ENCODE measurements around the gene SLC9A7. TPM values are rescaled to one million over a fixed set of nuclear protein-coding genes. Genes with fewer than 3 reads are reported as not detected.

SLC9A7 gene
- total and polyA plus RNA-seq, 2 donors (not counting 3 experiments of a cell fraction or from before 2014, with no cell fraction given): 4.6 to 7.5 TPM

DNA sequence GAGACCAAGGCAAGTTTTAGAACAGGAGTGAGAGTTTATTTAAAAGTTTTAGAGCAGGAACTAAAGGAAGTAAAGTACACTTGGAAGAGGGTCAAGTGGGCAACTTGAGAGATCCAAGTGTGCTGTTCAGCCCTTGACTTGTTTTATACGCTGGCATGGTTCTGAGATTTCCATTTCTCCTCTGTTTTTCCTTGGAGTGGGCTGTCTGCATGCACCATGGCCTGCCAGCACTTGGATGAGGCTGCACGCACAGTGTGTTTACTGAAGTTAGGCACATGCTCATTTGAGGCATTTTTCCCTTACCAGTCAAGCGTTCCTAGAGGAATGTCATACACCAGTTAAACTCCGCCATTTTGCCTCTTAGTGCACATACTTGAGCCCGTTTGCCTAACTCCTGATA is 205.0 kb downstream of the SLC9A7 start:
- intact Hi-C loops (cut with micrococcal nuclease): loop anchor here (10.0 kb wide), 2 partner anchors 201 to 541 kb away; partner anchors contain the start of gene SLC9A7
- Histone ChIP-seq H3K27ac (ENCODE audit: insufficient read depth, low read depth, low read length) (no peak overlapping the region), H3K4me2 (ENCODE audit: insufficient read depth, low read length) (no peak overlapping the region), H3K9me3 (replicated peaks; ENCODE audit: control insufficient read depth, insufficient read depth, low read length) (no peaks in the 10 kb centered on the region), H3K79me2 (ENCODE audit: control insufficient read depth, insufficient read depth, low read length) (peaks cover 2% of the 10 kb centered on the region), H3K4me3 (replicated peaks in 1 of 3; ENCODE audit: insufficient read depth in 1 of 3, low read depth in 1 of 3, low read length in 3 of 3) (no peak overlapping the region), H3K36me3 (ENCODE audit: control insufficient read depth in 2 of 2, extremely low read depth in 1 of 2, insufficient read depth in 2 of 2, low read length in 2 of 2) (no peaks in the 10 kb centered on the region), H2AFZ (ENCODE audit: low read depth, low read length) (no peak overlapping the region), H3K9me1 (replicated peaks; ENCODE audit: control insufficient read depth, extremely low read depth, insufficient read depth, low read length) (no peaks in the 10 kb centered on the region), H3K4me1 (ENCODE audit: control insufficient read depth, extremely low read depth, insufficient read depth, low read length) (no peaks in the 10 kb centered on the region), H3K27me3 (ENCODE audit: control insufficient read depth in 2 of 2, insufficient read depth in 2 of 2, low read length in 2 of 2) (no peaks in the 10 kb centered on the region), H3K9ac (replicated peaks; ENCODE audit: extremely low read depth, insufficient read depth, low read length) (no peak overlapping the region), H4K20me1 (replicated peaks; ENCODE audit: control insufficient read depth, extremely low read depth, insufficient read depth, low read length) (no peaks in the 10 kb centered on the region)
- TF ChIP-seq MYC (IDR thresholded peaks at IDR 0.05; ENCODE audit: low read depth, low read length): no peak
- TF ChIP-seq, protein P1, sequence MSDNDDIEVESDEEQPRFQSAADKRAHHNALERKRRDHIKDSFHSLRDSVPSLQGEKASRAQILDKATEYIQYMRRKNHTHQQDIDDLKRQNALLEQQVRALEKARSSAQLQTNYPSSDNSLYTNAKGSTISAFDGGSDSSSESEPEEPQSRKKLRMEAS (IDR thresholded peaks at IDR 0.05; ENCODE audit: insufficient read depth, insufficient read length): no peak
- no peak for TF ChIP-seq POLR2AphosphoS5 (IDR thresholded peaks at IDR 0.05; ENCODE audit: insufficient read depth, low read depth, low read length)
- TF ChIP-seq CTCF (IDR thresholded peaks at IDR 0.05; ENCODE audit: extremely low read depth in 1 of 2, insufficient read depth in 1 of 2, low read depth in 1 of 2, low read length in 2 of 2): no peak
- TF ChIP-seq EZH2 (IDR thresholded peaks at IDR 0.05; ENCODE audit: borderline replicate concordance, low read depth, low read length, severe bottlenecking): no peak
- no peak for TF ChIP-seq JUN (IDR thresholded peaks at IDR 0.05; ENCODE audit: borderline replicate concordance, insufficient read depth, insufficient read length, low read depth)
- no peak for TF ChIP-seq POLR2A (IDR thresholded peaks at IDR 0.05; ENCODE audit: low read depth, low read length)
- no peak for TF ChIP-seq GATA2 (IDR thresholded peaks at IDR 0.05; ENCODE audit: insufficient read depth, insufficient read length, low read depth, low read length)
- TF ChIP-seq FOS (IDR thresholded peaks at IDR 0.05; ENCODE audit: borderline replicate concordance, insufficient read depth, low read length): no peak
- FAIRE-seq (no peak), DNase-seq (ENCODE audit: low read depth, low spot score) (no peak)
- dilution Hi-C loops (cut with MboI; ENCODE audit: extremely low pct_ligation_motif_present, low sequenced_read_pairs): no loop called here
- ChIA-PET POLR2A (no interaction called here), CTCF (interaction anchor here (1.7 kb wide), 2 partner anchors 88 to 243 kb away, joined by 18 to 37 read pairs; no protein-coding TSS in a partner anchor)
- no TSS peak for BruUV-seq (replicated peaks)
